SH-SY5Y (cell line): Measurements from ENCODE around the gene CSK.

Source experiments
- GATA2 ChIP-seq: IDR thresholded peaks from 2 replicates; pipeline ENCODE4 v1.6.1; 2011; ENCODE audit warnings: mild to moderate bottlenecking, low read depth, low read length
- GATA3 ChIP-seq: IDR thresholded peaks from 2 replicates; pipeline ENCODE4 v1.6.1; 2011; ENCODE audit warnings: low read depth, mild to moderate bottlenecking, low read length, moderate library complexity

CSK gene

GRCh38 chr15:74767167-74768098 is 14.4 kb upstream of the CSK start:
- TF ChIP-seq GATA2 (no peak), GATA3 (no peak)

DNA sequence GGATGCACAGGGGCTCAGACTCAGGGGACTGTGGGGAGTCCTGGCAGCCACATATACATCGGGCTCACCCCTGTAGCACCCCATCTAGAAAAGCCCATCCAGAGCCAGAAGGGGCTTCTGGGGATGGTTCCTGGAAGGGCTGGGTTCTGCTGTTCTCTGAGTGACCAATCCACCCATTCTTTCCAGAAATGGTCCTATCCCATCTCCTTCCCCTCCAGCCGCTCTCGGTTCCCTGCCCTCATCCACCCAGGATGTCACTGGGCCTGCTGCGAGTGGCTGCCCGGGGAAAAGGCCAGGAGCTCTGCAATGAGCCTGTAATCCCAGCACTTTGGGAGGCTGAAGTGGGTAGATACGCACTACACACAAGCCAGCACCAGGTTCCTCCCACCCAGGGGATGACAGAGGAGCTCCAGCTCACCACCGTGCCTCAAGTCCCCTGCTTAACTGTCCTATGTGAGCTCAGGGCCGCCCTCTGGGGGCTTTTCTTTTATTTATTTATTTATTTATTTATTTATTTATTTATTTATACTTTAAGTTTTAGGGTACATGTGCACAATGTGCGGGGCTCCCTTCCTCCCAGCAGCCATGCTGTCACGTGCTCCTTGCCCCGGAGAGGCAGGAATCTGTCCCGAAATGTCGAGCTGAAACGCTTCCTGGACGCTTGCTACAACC is 13.6 kb upstream of the CSK start:
- no peak for TF ChIP-seq GATA3
- TF ChIP-seq GATA2, result no peak

- TF ChIP-seq GATA3 (no peak), GATA2 (no peak)
Measured at GRCh38 chr15:74768771-74769342, 13.0 kb upstream of the CSK start.

DNA sequence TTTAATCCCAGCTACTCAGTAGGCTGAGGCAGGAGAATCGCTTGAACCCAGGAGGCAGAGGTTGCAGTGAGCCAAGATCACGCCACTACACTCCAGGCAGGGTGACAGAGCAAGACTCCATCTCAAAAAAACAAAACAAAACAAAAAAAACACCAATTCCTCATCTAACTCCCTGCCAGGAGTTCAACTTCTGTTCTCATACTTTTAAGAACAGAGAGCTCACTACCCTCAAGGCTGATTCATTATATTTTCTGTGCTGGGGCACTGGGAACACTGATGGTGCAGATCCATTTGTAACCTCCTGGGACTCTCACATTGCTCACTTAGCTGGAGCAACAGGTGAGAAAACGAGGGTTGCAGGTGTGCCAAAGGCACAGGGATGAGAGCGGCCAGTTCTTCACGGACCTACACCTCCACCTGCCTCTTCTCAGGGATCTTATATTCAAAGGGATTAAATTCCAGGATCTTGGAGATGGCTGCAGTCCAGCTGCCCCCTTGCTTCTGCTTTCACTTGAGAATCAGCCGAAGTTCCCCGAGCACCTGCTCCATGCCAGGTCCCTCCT is 12.3 kb upstream of the CSK start:
- TF ChIP-seq GATA3 (no peak), GATA2 (no peak)

- TF ChIP-seq GATA2 (no peak), GATA3 (no peak)
Measured at GRCh38 chr15:74770211-74770903, 11.5 kb upstream of the CSK start.

DNA sequence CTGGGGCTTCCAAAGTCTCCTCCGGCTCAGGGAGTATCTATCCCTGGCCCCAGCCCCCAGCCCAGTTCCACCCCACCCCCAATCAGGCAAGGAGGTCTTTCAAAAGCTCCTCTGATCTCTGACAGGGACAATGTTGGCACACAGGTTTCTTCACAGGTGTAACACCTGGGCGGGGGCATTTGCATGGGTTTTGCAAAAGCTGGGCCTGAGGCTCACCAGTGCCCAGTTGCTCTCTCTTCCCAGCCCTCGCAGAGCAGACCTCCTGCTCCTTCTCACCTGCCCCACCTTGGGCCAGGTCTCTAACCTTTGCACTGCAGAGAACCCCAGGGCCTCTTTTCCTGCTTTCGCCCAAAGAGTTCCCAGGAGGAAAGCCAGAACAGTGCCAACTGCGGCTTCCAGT is 8.6 kb upstream of the CSK start:
- TF ChIP-seq GATA3 (no peak), GATA2 (no peak)

DNA sequence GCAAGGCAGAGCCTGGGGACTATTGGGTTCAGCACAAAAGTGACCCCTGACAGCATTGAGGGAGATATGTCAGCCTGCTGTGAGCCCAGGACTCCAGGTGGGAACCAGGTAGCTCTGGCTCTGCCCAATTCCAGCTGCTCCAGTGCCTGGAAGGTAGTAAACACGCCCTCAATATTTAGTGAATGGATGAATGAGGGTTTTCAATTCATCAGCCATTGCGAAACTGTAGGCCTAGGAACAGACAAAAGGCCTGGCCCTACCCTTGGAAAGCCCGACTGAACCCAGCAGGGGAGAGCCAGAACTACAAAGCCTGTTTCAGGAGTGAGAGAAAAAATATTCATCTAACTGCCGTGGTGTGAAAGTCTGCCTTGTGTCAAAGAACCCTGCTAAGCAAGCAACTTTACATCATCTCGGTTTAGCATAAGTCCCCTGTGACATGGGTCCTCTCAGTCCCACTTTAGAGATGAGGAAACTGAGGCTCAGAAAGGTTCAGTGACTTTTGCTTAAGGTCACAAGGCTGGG is 8.1 kb upstream of the CSK start:
- TF ChIP-seq GATA3 (no peak), GATA2 (no peak)

- no peak for TF ChIP-seq GATA2
- no peak for TF ChIP-seq GATA3
Measured at GRCh38 chr15:74775132-74775562, 6.7 kb upstream of the CSK start.

GRCh38 chr15:74775894-74776293 is 6.0 kb upstream of the CSK start:
- TF ChIP-seq GATA2, result no peak
- TF ChIP-seq GATA3, result no peak

DNA sequence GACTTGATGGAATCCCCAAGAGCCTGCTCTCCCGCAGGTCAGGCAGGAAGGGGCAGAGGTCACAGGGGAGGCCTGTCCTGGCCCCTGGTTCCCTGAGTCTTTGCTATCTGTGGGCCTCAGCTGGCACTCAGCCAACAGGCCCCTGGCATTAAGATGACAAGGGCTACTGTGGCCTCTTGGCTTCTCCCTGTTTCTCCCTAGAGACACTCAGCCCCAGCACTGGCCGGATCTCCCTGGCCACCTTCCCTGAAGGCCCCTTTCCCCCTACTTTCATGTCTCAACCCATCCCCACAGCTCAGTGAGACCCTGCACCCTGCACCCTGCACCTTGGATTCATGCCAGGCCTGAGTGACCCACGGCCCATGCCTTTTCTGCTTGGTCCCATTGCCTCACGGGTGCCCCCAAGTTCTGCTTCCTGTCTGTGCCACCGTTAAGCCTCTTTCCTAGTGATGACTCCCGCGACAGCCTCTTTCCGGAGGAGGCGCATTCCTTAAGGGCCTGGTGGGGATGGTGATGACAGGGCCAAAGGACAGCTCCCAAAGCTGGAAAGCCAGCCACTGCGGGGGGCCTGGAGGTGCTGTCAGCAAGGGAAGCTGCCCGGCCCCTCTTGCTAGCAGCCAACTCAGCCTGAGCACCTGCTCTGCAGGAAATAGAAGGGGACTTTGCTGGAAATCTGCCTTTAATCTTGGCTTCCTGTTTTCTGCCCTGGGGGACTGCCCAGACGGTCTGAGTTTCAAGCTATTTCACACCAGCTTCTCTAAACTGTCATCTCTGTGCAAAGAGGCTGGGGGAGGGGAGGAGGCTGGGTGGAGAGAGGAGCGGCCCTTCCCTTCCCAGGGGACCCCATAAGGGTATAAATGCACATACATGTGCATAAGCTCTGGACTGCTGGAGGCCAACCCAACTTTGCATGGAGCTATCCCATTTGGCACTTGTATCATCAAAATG is 4.8 kb upstream of the CSK start:
- TF ChIP-seq GATA2 (no peak), GATA3 (no peak)

- TF ChIP-seq GATA2 (no peak), GATA3 (no peak)
Measured at GRCh38 chr15:74777769-74778598, 3.9 kb upstream of the CSK start.

DNA sequence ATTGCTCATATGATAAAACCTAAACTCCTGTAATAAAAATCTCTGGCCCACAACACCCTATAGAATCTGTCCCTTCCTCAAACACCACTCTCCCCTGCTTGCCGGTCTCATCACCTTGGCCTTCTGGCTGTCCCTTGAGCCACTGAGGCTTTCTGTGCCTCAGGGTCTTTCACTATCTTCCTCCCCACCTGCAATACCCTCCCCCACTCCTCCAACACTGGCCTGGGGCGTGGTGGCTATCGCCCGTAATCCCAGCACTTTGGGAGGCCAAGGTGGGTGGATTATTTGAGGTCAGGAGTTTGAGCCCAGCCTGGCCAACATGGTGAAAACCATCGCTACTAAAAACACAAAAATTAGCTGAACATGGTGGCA is 3.3 kb upstream of the CSK start:
- no peak for TF ChIP-seq GATA2
- no peak for TF ChIP-seq GATA3
